ENCODE results near the gene HIVEP1. TPM values are rescaled to one million over a fixed set of nuclear protein-coding genes. Genes with fewer than 3 reads are reported as not detected.

HIVEP1 gene
- total RNA-seq, 1 donor, result 20.3 TPM

DNA sequence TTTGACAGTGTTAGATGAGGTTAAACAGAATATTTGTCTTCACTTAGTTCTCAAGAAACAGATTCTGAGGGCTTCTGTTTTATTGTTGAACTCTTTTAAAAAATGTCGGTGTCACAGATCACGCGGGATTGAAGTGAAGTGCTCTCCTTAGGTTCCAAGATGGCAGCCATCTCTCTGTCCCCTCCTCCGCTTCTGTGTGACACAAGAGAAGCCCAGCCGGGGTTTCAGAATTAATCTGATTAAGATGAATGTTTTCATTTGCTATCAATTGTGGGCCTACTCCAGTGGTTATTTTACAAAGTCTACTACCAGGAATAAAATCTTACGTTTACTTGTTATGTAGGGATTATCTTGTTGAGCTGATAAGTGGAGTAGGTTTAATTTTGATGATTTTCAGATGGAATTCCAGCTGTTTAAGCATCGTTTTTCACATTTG, 10.9 kb downstream of the HIVEP1 start:
- DNase-seq (ENCODE audit: low read depth), result peak; percentile 25
- no peak overlapping the region for H3K4me3 ChIP-seq (ENCODE audit: low read depth, low read length)
- TF ChIP-seq, protein P1, sequence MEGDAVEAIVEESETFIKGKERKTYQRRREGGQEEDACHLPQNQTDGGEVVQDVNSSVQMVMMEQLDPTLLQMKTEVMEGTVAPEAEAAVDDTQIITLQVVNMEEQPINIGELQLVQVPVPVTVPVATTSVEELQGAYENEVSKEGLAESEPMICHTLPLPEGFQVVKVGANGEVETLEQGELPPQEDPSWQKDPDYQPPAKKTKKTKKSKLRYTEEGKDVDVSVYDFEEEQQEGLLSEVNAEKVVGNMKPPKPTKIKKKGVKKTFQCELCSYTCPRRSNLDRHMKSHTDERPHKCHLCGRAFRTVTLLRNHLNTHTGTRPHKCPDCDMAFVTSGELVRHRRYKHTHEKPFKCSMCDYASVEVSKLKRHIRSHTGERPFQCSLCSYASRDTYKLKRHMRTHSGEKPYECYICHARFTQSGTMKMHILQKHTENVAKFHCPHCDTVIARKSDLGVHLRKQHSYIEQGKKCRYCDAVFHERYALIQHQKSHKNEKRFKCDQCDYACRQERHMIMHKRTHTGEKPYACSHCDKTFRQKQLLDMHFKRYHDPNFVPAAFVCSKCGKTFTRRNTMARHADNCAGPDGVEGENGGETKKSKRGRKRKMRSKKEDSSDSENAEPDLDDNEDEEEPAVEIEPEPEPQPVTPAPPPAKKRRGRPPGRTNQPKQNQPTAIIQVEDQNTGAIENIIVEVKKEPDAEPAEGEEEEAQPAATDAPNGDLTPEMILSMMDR (IDR thresholded peaks at IDR 0.05; ENCODE audit: insufficient read depth, low read depth, low read length), result no peak

DNA sequence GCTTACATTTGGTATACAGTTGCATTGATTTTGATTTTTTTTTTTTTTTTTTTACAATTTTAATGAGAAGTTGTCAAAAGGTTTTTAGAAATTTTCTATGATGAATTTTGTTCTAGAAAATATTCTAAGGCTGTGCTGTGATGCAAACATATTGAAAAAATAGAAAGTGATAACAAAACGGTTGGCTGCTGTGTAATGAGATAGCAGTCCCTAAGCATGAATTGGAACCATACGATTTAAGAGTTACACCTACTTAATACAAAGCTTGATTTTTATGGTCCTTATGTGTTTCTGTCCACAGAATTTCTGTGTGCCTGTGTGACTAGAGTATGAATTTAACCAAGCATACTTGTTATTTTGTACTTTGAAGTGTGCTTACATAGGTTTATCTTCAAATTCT, 12.1 kb downstream of the HIVEP1 start:
- H3K4me3 ChIP-seq (ENCODE audit: low read depth, low read length), result no peak overlapping the region
- no peak for DNase-seq (ENCODE audit: low read depth)
- TF ChIP-seq, protein P1 (IDR thresholded peaks at IDR 0.05; ENCODE audit: insufficient read depth, low read depth, low read length), result no peak

DNA sequence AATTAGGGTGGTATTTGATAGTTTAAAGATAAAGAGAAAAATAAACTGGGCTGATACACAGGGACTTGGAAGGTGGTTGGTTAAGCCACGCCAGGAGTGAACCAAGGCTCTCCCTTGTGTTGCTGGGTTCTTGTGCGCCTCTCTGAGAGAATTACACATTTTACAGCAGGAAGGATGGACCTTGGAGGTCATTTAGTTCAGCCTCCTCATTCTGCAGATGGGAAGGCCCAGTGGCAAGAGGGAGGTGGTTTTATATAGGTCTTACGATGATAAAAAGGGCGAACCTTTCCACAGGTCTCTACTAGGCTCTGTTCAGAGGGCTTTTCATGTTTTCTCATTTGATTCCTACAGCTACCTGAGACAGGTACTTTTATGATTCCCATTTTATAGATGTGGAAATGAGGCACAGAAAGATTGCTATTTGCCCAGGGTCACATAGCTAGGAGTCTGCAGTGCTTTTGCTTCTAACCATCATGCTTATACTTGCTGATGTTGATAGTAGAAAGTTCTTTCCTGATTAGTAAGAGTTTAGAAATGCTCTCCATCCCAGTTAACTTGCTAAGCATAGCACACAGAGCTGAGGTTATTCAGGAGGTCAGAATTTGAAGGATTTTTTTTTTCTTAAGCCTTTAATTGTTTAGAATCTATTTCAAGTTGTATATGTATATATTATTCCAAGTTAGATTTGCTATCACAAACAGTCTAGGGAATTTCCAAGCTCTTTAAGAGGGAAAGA, 12.8 kb downstream of the HIVEP1 start:
- TF ChIP-seq, protein P1 (IDR thresholded peaks at IDR 0.05; ENCODE audit: insufficient read depth, low read depth, low read length), result no peak
- DNase-seq (ENCODE audit: low read depth), result peak; percentile 67
- no peak overlapping the region for H3K4me3 ChIP-seq (ENCODE audit: low read depth, low read length)

DNA sequence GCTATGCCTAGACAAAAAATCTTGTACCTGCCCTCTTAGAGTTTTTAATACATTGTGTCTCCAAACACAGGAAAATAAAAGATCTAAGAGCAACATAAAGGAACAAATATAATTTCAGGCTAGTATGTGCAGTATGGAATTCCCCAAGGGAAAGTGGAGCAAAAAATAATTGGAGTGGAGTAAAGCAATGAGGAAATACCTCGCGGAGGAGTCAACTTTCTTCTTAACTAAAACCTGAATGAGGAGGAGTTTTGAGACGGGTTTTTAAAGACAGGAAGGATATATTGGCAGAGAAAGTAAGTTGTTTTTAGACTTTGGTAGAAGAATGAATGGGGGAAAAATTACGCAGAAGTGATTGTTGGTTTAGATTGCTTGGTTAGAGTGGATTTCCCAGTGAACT, 14.0 kb downstream of the HIVEP1 start:
- DNase-seq (ENCODE audit: low read depth), result no peak
- TF ChIP-seq, protein P1 (IDR thresholded peaks at IDR 0.05; ENCODE audit: insufficient read depth, low read depth, low read length), result no peak

DNA sequence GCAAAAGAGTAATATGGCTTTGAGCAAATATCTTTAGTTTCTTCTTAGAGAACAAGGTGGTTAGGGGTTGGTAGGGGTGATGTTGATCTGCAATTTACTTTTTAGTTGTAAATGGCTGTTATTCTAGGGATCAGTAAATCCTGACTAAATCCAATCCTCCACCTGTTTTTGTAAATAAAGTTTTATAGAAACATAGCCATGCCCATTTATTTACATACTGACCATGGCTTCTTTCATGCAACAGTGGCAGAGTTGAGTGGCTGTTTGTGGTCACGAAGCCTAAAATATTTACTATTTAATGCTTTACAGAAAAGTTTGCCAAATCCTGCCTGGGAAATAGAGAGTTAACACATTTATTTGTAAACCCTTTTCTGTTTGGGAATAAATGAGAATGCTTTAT, 14.7 kb downstream of the HIVEP1 start:
- TF ChIP-seq, protein P1 (IDR thresholded peaks at IDR 0.05; ENCODE audit: insufficient read depth, low read depth, low read length), result no peak
- H3K4me3 ChIP-seq (ENCODE audit: low read depth, low read length), result no peak overlapping the region
- DNase-seq (ENCODE audit: low read depth), result no peak

More for the DNA sequence above, 14.0 kb downstream of the HIVEP1 start:
- H3K4me3 ChIP-seq (ENCODE audit: low read depth, low read length), result no peak overlapping the region

DNA sequence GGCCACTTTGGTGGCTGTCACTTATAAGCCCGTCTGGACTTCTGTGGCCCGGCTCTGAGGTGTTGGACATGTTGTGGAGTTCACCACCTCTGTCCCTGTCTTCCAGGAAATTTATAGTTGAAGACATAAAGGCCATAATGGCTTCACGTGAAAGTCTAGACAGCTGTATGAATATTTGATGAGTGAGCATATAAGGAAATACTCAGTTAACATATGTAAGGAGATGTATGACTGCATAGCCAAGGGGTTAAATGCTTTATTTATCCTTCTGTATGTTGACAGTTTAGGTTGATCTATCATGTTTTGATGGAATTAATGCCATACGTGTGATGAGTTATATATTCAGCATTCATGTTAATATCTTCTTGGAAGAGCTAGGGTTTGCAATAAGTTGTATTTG, 16.1 kb downstream of the HIVEP1 start:
- no peak for DNase-seq (ENCODE audit: low read depth)
- no peak overlapping the region for H3K4me3 ChIP-seq (ENCODE audit: low read depth, low read length)
- TF ChIP-seq, protein P1 (IDR thresholded peaks at IDR 0.05; ENCODE audit: insufficient read depth, low read depth, low read length), result no peak
